HFF-Myc (cell line): Measurements from ENCODE around the gene CENPT.

Source experiments
- DNase-seq: peaks from one replicate; pipeline ENCODE4 v3.0.0-alpha.2; 2011; ENCODE audit warnings: low read depth; ENCODE audit errors: extremely low read depth
- H3K4me3 ChIP-seq: replicated peaks from 2 replicates; pipeline ENCODE4 v1.5.1; 2011; ENCODE audit warnings: low read depth, mild to moderate bottlenecking, control low read depth, low read length
- TF ChIP-seq, protein P1 (sequence below): IDR thresholded peaks from 2 replicates; pipeline ENCODE4 v1.5.1; 2012; ENCODE audit warnings: mild to moderate bottlenecking, low read depth, low read length, control low read depth; ENCODE audit errors: missing control alignments

The CENPT gene

DNA sequence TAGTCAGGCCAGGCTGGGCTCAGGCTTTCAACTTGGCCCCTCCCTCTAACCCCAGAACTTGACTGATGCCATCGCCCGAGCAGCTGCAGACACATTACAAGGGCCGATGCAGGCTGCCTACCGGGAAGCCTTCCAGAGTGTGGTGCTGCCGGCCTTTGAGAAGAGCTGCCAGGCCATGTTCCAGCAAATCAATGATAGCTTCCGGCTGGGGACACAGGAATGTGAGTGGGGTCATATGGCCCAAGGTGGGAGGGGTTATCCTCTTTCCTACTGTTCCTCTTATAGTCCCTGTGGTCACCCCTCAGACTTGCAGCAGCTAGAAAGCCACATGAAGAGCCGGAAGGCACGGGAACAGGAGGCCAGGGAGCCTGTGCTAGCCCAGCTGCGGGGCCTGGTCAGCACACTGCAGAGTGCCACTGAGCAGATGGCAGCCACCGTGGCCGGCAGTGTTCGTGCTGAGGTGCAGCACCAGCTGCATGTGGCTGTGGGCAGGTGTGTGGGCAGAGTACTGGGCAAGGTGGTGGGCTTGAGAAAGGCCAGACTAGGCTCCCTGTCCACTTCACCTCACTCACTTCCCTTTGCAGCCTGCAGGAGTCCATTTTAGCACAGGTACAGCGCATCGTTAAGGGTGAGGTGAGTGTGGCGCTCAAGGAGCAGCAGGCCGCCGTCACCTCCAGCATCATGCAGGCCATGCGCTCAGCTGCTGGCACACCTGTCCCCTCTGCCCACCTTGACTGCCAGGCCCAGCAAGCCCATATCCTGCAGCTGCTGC is 35.1 kb upstream of the CENPT start:
- no peak overlapping the region for H3K4me3 ChIP-seq
- TF ChIP-seq, protein P1, sequence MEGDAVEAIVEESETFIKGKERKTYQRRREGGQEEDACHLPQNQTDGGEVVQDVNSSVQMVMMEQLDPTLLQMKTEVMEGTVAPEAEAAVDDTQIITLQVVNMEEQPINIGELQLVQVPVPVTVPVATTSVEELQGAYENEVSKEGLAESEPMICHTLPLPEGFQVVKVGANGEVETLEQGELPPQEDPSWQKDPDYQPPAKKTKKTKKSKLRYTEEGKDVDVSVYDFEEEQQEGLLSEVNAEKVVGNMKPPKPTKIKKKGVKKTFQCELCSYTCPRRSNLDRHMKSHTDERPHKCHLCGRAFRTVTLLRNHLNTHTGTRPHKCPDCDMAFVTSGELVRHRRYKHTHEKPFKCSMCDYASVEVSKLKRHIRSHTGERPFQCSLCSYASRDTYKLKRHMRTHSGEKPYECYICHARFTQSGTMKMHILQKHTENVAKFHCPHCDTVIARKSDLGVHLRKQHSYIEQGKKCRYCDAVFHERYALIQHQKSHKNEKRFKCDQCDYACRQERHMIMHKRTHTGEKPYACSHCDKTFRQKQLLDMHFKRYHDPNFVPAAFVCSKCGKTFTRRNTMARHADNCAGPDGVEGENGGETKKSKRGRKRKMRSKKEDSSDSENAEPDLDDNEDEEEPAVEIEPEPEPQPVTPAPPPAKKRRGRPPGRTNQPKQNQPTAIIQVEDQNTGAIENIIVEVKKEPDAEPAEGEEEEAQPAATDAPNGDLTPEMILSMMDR = no peak
- DNase-seq = no peak

DNA sequence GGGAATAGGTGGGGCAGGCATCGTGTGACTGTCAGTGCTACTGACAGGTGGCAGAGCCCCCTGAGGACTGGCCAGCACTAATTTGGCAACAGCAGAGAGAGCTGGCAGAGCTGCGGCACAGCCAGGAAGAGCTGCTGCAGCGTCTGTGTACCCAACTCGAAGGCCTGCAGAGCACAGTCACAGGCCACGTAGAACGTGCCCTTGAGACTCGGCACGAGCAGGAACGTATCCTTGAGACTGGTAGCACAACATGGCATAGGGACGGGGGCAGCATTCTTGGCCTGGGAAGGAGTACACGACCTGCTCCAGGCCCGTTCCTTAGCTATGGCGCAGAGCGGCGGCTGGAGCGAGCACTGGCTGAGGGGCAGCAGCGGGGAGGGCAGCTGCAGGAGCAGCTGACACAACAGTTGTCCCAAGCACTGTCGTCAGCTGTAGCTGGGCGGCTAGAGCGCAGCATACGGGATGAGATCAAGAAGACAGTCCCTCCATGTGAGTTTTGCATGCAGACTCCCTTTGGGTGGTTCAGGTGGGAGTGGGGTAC is 34.2 kb upstream of the CENPT start:
- no peak overlapping the region for H3K4me3 ChIP-seq
- TF ChIP-seq, protein P1 = no peak
- DNase-seq = no peak

DNA sequence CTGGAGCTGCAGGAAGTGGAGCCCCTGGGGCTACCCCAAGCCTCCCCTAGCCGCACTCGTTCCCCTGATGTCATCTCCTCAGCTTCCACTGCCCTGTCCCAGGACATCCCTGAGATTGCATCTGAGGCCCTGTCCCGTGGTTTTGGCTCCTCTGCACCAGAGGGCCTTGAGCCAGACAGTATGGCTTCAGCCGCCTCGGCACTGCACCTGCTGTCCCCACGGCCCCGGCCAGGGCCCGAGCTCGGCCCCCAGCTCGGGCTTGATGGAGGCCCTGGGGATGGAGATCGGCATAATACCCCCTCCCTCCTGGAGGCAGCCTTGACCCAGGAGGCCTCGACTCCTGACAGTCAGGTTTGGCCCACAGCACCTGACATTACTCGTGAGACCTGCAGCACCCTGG is 33.1 kb upstream of the CENPT start:
- TF ChIP-seq, protein P1 = no peak
- H3K4me3 ChIP-seq = no peak overlapping the region
- DNase-seq = no peak

DNA sequence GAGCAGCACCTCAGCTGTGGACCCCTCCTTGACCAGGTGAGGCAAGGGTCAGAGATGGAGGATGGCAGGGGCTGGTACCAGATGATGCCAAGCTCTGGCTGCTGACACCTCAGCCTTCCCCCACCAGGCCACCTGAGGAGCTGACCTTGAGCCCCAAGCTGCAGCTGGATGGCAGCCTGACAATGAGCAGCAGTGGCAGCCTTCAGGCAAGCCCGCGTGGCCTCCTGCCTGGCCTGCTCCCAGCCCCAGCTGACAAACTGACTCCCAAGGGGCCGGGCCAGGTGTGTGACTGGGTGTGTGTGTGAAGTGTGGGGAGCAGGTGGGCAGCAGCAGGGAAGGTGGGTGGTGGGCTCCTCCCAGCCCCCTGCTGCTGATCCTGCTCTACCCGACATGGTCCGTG is 32.4 kb upstream of the CENPT start:
- no peak for DNase-seq
- no peak overlapping the region for H3K4me3 ChIP-seq
- TF ChIP-seq, protein P1 = no peak

DNA sequence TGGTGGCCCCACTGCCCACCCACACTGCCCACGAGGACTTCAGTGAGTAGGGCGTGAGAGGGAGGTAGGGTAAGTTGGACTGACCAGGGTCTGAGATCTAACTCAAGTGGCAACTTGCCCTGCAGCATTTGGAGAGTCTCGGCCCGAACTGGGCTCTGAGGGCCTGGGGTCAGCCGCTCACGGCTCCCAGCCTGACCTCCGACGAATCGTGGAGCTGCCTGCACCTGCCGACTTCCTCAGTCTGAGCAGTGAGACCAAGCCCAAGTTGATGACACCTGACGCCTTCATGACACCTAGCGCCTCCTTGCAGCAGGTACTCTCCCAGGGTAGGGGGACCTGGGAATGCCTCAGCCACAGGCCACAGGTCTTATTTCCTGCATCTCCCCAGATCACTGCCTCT is 32.0 kb upstream of the CENPT start:
- H3K4me3 ChIP-seq = no peak overlapping the region
- TF ChIP-seq, protein P1 = no peak
- no peak for DNase-seq

DNA sequence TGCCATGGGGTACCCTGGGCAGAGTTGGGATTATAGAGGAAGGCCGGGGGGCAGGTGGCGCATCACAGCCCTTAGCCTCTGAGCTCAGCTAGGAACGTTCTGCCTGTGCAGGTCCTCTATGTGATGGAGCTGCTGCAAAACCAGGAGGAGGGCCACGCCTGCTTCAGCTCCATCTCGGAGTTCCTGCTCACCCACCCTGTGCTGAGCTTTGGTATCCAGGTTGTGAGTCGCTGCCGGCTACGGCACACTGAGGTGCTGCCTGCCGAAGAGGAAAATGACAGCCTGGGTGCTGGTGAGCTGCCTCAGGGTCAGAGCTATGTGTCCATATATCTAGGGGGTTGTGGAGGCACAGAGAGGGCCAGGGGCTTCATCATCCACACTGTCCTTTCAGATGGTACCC is 31.4 kb upstream of the CENPT start:
- TF ChIP-seq, protein P1 = no peak
- no peak for DNase-seq
- H3K4me3 ChIP-seq = no peak overlapping the region

DNA sequence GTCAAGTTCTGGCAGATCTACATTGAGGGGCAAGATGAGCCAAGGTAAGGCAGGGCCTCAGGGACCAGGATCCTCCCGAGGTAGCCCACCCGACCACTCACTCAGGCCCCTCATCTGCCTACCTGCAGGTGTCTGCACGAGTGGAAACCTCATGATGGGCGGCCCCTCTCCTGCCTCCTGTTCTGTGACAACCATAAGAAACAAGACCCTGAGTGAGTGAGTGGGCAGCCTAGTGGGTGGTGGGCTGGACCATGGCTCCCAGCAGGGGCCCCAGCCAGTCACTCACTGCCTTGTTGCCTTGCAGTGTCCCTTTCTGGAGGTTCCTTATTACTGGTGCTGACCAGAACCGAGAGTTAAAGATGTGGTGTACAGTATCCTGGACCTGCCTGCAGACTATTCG is 30.7 kb upstream of the CENPT start:
- TF ChIP-seq, protein P1 = no peak
- no peak overlapping the region for H3K4me3 ChIP-seq
- no peak for DNase-seq
